ENCODE results near the gene TTC32. TPM values are rescaled to one million over a fixed set of nuclear protein-coding genes. Genes with fewer than 3 reads are reported as not detected.

Gene TTC32
- total RNA-seq, 1 experiment from 2014 or later = 11.5 TPM

- TF ChIP-seq CTCF (conservative IDR thresholded peaks at IDR 0.05; ENCODE audit: low read depth, low read length) (no peak), EZH2 (IDR thresholded peaks at IDR 0.05; ENCODE audit: borderline replicate concordance, low read depth, low read length, poor library complexity, severe bottlenecking) (no peak)
- no TSS peak for BruUV-seq (replicated peaks)
Observed at GRCh38 chr2:19850056-19851050, 51.4 kb downstream of the TTC32 start.

GRCh38 chr2:19848952-19849351 lies 52.8 kb downstream of the TTC32 start:
- intact Hi-C loops (cut with micrococcal nuclease; ENCODE audit: unreplicated experiment) = no loop called here
- no TSS peak for BruUV-seq (replicated peaks)
- no peaks in the 10 kb centered on the region for H3K9me3 ChIP-seq (ENCODE audit: low read depth, low read length, poor library complexity, severe bottlenecking)
- DNase-seq (ENCODE audit: low spot score) = no peak
- no peaks in the 10 kb centered on the region for H3K36me3 ChIP-seq (ENCODE audit: insufficient read depth, low read length, poor library complexity, severe bottlenecking)
- H3K4me3 ChIP-seq (ENCODE audit: low read depth, low read length, poor library complexity, severe bottlenecking) = no peak overlapping the region
- CTCF ChIA-PET = no interaction called here
- no peaks in the 10 kb centered on the region for H3K4me1 ChIP-seq (ENCODE audit: insufficient read depth, low read length, poor library complexity, severe bottlenecking)
- POLR2A ChIA-PET (ENCODE audit: low non-redundant PET) = interaction anchor here (0.6 kb wide), 1 partner anchor 129 kb away, joined by 3 read pairs; no protein-coding TSS in a partner anchor
- H3K27ac ChIP-seq (ENCODE audit: low read depth, low read length, poor library complexity, severe bottlenecking) = no peak overlapping the region
- TF ChIP-seq EZH2 (IDR thresholded peaks at IDR 0.05; ENCODE audit: borderline replicate concordance, low read depth, low read length, poor library complexity, severe bottlenecking) (no peak), CTCF (conservative IDR thresholded peaks at IDR 0.05; ENCODE audit: low read depth, low read length) (no peak)
- peaks cover 1% of the 10 kb centered on the region for H3K27me3 ChIP-seq (replicated peaks; ENCODE audit: insufficient read depth, low read depth, low read length, poor library complexity)

More at GRCh38 chr2:19850056-19851050, 51.4 kb downstream of the TTC32 start:
- Histone ChIP-seq H3K4me1 (ENCODE audit: insufficient read depth, low read length, poor library complexity, severe bottlenecking) (no peaks in the 10 kb centered on the region), H3K27ac (ENCODE audit: low read depth, low read length, poor library complexity, severe bottlenecking) (no peak overlapping the region), H3K27me3 (replicated peaks; ENCODE audit: insufficient read depth, low read depth, low read length, poor library complexity) (no peaks in the 10 kb centered on the region), H3K36me3 (ENCODE audit: insufficient read depth, low read length, poor library complexity, severe bottlenecking) (no peaks in the 10 kb centered on the region), H3K4me3 (ENCODE audit: low read depth, low read length, poor library complexity, severe bottlenecking) (no peak overlapping the region), H3K9me3 (ENCODE audit: low read depth, low read length, poor library complexity, severe bottlenecking) (no peaks in the 10 kb centered on the region)
- no peak for DNase-seq (ENCODE audit: low spot score)
- intact Hi-C loops (cut with micrococcal nuclease; ENCODE audit: unreplicated experiment) = no loop called here
- POLR2A ChIA-PET (ENCODE audit: low non-redundant PET) = no interaction called here
- CTCF ChIA-PET = no interaction called here

GRCh38 chr2:19848029-19848750 lies 53.6 kb downstream of the TTC32 start:
- Histone ChIP-seq H3K27me3 (replicated peaks; ENCODE audit: insufficient read depth, low read depth, low read length, poor library complexity) (peaks cover 8% of the 10 kb centered on the region), H3K4me1 (ENCODE audit: insufficient read depth, low read length, poor library complexity, severe bottlenecking) (no peaks in the 10 kb centered on the region), H3K9me3 (ENCODE audit: low read depth, low read length, poor library complexity, severe bottlenecking) (no peaks in the 10 kb centered on the region), H3K4me3 (ENCODE audit: low read depth, low read length, poor library complexity, severe bottlenecking) (no peak overlapping the region), H3K36me3 (ENCODE audit: insufficient read depth, low read length, poor library complexity, severe bottlenecking) (no peaks in the 10 kb centered on the region), H3K27ac (ENCODE audit: low read depth, low read length, poor library complexity, severe bottlenecking) (no peak overlapping the region)
- intact Hi-C loops (cut with micrococcal nuclease; ENCODE audit: unreplicated experiment) = no loop called here
- CTCF ChIA-PET = no interaction called here
- POLR2A ChIA-PET (ENCODE audit: low non-redundant PET) = no interaction called here
- no peak for TF ChIP-seq CTCF (conservative IDR thresholded peaks at IDR 0.05; ENCODE audit: low read depth, low read length)
- TF ChIP-seq EZH2 (IDR thresholded peaks at IDR 0.05; ENCODE audit: borderline replicate concordance, low read depth, low read length, poor library complexity, severe bottlenecking) = no peak
- DNase-seq (ENCODE audit: low spot score) = no peak
- no TSS peak for BruUV-seq (replicated peaks)
